Calu3 (cell line): ENCODE results near the gene TTC28. TPM values are rescaled to one million over a fixed set of nuclear protein-coding genes. Genes with fewer than 3 reads are reported as not detected.

Experiments
- BruUV-seq: library from RNA; stranded (reverse); fragments of 400-500 nt; replicated peaks from 2 replicates; lab custom pipeline; 2021; lab: Mats Ljungman, UMichigan
- CTCF ChIA-PET: fragments of 300-600 bp; sonication (Branson Sonifier 250); formaldehyde crosslinking; loops from one replicate; lab custom pipeline; 2022; ENCODE audit warnings: antibody characterized with exemption; lab: Charles Lee
- DNase-seq: peaks from one replicate; pipeline ENCODE4 v3.0.0; 2022
- H3K27ac Mint-ChIP-seq: one replicate; pipeline ENCODE4 v1.8.0; 2022; ENCODE audit warnings: mixed read lengths; ENCODE audit not compliant: unreplicated experiment
- H3K27me3 Mint-ChIP-seq: one replicate; pipeline ENCODE4 v1.8.0; 2022; ENCODE audit warnings: mixed read lengths; ENCODE audit not compliant: unreplicated experiment
- H3K36me3 Mint-ChIP-seq: one replicate; pipeline ENCODE4 v1.8.0; 2022; ENCODE audit warnings: mild to moderate bottlenecking, moderate library complexity, mixed read lengths; ENCODE audit not compliant: insufficient read depth, unreplicated experiment
- H3K4me1 Mint-ChIP-seq: one replicate; pipeline ENCODE4 v1.8.0; 2022; ENCODE audit warnings: mild to moderate bottlenecking, low read depth, mixed read lengths; ENCODE audit not compliant: unreplicated experiment
- H3K4me3 Mint-ChIP-seq: one replicate; pipeline ENCODE4 v1.8.0; 2022; ENCODE audit warnings: mild to moderate bottlenecking, low read depth, moderate library complexity, mixed read lengths; ENCODE audit not compliant: unreplicated experiment
- H3K9me3 Mint-ChIP-seq: one replicate; pipeline ENCODE4 v1.8.0; 2022; ENCODE audit warnings: low read depth, mixed read lengths; ENCODE audit not compliant: unreplicated experiment
- intact Hi-C: fragments of 100-400 bp; cut with micrococcal nuclease; formaldehyde crosslinking; loops from one replicate; pipeline ENCODE4 v1.10.0; 2022; ENCODE audit not compliant: unreplicated experiment
- total RNA-seq: library from RNA; stranded (reverse); gene quantifications from 2 replicates; pipeline ENCODE4 v1.2.3, GENCODE V29; 2022
- TF ChIP-seq, protein P1 (sequence below): fragments of 200-600 bp; IDR thresholded peaks from one replicate; pipeline ENCODE4 v1.8.0; 2022; ENCODE audit warnings: antibody characterized with exemption; ENCODE audit not compliant: unreplicated experiment

Gene TTC28
- total RNA-seq, 1 experiment from 2014 or later, result 5.2 TPM

GRCh38 chr22:28245579-28246224, 433.9 kb downstream of the TTC28 start:
- Mint-ChIP-seq H3K27ac (no peak overlapping the region), H3K4me3 (no peak overlapping the region), H3K27me3 (no peaks in the 10 kb centered on the region), H3K36me3 (no peaks in the 10 kb centered on the region), H3K9me3 (no peaks in the 10 kb centered on the region), H3K4me1 (no peaks in the 10 kb centered on the region)
- no TSS peak for BruUV-seq
- TF ChIP-seq, protein P1, sequence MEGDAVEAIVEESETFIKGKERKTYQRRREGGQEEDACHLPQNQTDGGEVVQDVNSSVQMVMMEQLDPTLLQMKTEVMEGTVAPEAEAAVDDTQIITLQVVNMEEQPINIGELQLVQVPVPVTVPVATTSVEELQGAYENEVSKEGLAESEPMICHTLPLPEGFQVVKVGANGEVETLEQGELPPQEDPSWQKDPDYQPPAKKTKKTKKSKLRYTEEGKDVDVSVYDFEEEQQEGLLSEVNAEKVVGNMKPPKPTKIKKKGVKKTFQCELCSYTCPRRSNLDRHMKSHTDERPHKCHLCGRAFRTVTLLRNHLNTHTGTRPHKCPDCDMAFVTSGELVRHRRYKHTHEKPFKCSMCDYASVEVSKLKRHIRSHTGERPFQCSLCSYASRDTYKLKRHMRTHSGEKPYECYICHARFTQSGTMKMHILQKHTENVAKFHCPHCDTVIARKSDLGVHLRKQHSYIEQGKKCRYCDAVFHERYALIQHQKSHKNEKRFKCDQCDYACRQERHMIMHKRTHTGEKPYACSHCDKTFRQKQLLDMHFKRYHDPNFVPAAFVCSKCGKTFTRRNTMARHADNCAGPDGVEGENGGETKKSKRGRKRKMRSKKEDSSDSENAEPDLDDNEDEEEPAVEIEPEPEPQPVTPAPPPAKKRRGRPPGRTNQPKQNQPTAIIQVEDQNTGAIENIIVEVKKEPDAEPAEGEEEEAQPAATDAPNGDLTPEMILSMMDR, result no peak
- intact Hi-C loops, result no loop called here
- no peak for DNase-seq
- CTCF ChIA-PET, result interaction anchor here (0.6 kb wide), 1 partner anchor 18 kb away, joined by 3 read pairs; no protein-coding TSS in a partner anchor

DNA sequence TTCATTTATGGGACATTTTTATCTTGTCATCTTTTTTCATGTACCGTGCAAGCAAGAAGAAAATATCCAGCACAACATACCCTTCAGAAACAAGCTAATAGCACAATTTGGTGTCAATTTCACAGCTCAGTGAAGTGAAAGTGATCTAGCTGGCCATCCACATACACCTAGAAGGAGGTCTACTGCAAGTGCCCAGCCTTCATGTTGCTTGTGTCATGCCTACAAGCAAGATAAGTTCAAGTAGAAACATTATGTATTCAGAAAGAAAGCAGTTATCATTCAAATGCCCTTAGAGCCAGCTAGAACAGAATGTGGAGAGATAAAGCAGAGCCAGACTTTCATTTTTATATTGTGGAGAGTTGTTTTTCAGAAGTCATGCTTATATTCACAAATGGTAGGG, 434.9 kb downstream of the TTC28 start:
- CTCF ChIA-PET, result no interaction called here
- DNase-seq, result no peak
- TF ChIP-seq, protein P1, result no peak
- Mint-ChIP-seq H3K4me1 (no peaks in the 10 kb centered on the region), H3K36me3 (no peaks in the 10 kb centered on the region), H3K27me3 (peaks cover 4% of the 10 kb centered on the region), H3K9me3 (no peaks in the 10 kb centered on the region), H3K27ac (no peak overlapping the region), H3K4me3 (no peak overlapping the region)
- intact Hi-C loops, result no loop called here
- BruUV-seq, result no TSS peak

DNA sequence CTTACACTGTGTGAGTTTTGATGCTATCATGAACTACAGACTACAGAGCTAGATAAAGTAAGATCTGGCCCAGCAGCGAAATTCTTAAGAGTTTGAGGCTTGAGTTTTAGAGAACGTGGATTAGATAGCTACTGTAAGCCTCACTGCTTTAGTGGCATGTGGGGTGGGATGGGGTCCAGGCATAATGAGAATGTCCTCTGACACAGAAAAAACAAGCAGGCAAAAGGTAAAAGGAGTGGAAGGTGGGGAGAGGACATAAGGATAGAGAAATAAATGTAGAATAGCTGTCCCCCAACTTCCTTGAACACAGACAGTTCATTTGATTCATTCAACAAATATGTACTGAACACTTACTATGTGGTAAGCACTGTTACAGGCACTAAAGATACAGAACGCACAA, 436.1 kb downstream of the TTC28 start:
- intact Hi-C loops, result no loop called here
- Mint-ChIP-seq H3K4me3 (no peak overlapping the region), H3K36me3 (no peaks in the 10 kb centered on the region), H3K27me3 (peaks cover 16% of the 10 kb centered on the region), H3K4me1 (no peaks in the 10 kb centered on the region), H3K9me3 (no peaks in the 10 kb centered on the region), H3K27ac (no peak overlapping the region)
- no peak for DNase-seq
- CTCF ChIA-PET, result no interaction called here
- TF ChIP-seq, protein P1, result no peak
- no TSS peak for BruUV-seq

DNA sequence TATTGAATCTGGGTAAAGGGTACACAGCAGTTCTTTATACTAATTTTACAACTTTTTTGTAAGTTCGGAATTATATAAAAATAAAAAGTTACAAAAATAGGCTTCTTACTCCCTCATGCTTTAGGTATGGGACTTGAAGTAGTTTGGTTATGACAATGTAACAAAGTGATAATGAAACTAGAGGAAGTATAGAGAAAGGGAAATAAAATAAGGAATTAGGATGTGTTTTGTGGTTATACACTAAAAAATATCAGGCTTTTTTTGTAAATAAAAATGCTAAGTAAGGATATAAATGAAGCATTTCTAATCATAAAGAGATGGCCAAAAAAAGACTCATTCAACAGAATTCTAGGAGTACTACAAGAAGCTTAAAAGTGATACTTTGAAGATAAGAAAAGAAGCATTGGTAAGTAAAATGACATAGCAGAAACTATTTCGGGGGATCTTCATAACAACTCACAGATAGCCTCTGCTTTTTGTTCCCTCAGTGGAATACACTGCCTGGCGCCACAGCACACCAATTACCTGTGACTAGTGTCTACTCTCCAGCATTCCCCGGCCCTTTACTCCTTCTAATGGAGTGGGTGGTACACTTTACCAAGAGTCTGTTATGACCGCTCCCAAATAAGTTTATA, 437.9 kb downstream of the TTC28 start:
- TF ChIP-seq, protein P1, result no peak
- Mint-ChIP-seq H3K36me3 (no peaks in the 10 kb centered on the region), H3K4me1 (no peaks in the 10 kb centered on the region)

More for the DNA sequence above, 437.9 kb downstream of the TTC28 start:
- no peak for DNase-seq
- intact Hi-C loops, result no loop called here
- H3K4me3 Mint-ChIP-seq, result no peak overlapping the region
- H3K27me3 Mint-ChIP-seq, result peaks cover 34% of the 10 kb centered on the region
- H3K27ac Mint-ChIP-seq, result no peak overlapping the region
- CTCF ChIA-PET, result no interaction called here
- no peaks in the 10 kb centered on the region for H3K9me3 Mint-ChIP-seq
- no TSS peak for BruUV-seq
